ENCODE measurements around the gene TARM1. TPM values are rescaled to one million over a fixed set of nuclear protein-coding genes. Genes with fewer than 3 reads are reported as not detected.

Gene TARM1
- total and polyA plus RNA-seq, 2 of the 8 experiments (the other 6 are each of a cell fraction or from before 2014, with no cell fraction given) = not detected

DNA sequence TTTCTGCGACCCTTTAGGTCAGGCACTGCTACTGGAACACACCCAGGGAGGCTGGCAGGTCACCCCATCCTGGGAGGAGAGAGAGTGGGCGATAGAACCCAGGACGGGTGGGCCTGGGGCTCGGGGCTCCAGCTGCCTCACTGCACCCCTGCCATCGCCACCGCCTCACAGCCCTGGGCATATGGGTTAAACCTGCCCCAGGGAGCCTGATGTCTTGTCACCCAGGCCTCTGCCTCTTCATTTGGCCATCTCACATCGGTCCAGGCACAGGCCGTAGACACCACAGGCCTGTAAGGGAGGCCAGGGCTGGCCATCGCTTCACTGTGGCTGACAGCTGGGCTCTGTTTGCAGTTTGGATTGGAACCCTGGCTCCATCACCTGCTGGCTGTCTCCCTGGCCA, 44.5 kb upstream of the TARM1 start (continued):
- no peak for TF ChIP-seq TBP (IDR thresholded peaks at IDR 0.05; ENCODE audit: low read depth, low read length)
- TF ChIP-seq, protein P1, sequence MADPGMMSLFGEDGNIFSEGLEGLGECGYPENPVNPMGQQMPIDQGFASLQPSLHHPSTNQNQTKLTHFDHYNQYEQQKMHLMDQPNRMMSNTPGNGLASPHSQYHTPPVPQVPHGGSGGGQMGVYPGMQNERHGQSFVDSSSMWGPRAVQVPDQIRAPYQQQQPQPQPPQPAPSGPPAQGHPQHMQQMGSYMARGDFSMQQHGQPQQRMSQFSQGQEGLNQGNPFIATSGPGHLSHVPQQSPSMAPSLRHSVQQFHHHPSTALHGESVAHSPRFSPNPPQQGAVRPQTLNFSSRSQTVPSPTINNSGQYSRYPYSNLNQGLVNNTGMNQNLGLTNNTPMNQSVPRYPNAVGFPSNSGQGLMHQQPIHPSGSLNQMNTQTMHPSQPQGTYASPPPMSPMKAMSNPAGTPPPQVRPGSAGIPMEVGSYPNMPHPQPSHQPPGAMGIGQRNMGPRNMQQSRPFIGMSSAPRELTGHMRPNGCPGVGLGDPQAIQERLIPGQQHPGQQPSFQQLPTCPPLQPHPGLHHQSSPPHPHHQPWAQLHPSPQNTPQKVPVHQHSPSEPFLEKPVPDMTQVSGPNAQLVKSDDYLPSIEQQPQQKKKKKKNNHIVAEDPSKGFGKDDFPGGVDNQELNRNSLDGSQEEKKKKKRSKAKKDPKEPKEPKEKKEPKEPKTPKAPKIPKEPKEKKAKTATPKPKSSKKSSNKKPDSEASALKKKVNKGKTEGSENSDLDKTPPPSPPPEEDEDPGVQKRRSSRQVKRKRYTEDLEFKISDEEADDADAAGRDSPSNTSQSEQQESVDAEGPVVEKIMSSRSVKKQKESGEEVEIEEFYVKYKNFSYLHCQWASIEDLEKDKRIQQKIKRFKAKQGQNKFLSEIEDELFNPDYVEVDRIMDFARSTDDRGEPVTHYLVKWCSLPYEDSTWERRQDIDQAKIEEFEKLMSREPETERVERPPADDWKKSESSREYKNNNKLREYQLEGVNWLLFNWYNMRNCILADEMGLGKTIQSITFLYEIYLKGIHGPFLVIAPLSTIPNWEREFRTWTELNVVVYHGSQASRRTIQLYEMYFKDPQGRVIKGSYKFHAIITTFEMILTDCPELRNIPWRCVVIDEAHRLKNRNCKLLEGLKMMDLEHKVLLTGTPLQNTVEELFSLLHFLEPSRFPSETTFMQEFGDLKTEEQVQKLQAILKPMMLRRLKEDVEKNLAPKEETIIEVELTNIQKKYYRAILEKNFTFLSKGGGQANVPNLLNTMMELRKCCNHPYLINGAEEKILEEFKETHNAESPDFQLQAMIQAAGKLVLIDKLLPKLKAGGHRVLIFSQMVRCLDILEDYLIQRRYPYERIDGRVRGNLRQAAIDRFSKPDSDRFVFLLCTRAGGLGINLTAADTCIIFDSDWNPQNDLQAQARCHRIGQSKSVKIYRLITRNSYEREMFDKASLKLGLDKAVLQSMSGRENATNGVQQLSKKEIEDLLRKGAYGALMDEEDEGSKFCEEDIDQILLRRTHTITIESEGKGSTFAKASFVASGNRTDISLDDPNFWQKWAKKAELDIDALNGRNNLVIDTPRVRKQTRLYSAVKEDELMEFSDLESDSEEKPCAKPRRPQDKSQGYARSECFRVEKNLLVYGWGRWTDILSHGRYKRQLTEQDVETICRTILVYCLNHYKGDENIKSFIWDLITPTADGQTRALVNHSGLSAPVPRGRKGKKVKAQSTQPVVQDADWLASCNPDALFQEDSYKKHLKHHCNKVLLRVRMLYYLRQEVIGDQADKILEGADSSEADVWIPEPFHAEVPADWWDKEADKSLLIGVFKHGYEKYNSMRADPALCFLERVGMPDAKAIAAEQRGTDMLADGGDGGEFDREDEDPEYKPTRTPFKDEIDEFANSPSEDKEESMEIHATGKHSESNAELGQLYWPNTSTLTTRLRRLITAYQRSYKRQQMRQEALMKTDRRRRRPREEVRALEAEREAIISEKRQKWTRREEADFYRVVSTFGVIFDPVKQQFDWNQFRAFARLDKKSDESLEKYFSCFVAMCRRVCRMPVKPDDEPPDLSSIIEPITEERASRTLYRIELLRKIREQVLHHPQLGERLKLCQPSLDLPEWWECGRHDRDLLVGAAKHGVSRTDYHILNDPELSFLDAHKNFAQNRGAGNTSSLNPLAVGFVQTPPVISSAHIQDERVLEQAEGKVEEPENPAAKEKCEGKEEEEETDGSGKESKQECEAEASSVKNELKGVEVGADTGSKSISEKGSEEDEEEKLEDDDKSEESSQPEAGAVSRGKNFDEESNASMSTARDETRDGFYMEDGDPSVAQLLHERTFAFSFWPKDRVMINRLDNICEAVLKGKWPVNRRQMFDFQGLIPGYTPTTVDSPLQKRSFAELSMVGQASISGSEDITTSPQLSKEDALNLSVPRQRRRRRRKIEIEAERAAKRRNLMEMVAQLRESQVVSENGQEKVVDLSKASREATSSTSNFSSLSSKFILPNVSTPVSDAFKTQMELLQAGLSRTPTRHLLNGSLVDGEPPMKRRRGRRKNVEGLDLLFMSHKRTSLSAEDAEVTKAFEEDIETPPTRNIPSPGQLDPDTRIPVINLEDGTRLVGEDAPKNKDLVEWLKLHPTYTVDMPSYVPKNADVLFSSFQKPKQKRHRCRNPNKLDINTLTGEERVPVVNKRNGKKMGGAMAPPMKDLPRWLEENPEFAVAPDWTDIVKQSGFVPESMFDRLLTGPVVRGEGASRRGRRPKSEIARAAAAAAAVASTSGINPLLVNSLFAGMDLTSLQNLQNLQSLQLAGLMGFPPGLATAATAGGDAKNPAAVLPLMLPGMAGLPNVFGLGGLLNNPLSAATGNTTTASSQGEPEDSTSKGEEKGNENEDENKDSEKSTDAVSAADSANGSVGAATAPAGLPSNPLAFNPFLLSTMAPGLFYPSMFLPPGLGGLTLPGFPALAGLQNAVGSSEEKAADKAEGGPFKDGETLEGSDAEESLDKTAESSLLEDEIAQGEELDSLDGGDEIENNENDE (IDR thresholded peaks at IDR 0.05; ENCODE audit: insufficient replicate concordance, low read length) = no peak
- no peak for TF ChIP-seq CHD1 (IDR thresholded peaks at IDR 0.05; ENCODE audit: low read depth, low read length)
- no peak for TF ChIP-seq POU5F1 (IDR thresholded peaks at IDR 0.05; ENCODE audit: low read depth, low read length)
